GM12878 (cell line): ENCODE measurements around the gene PAF1. TPM values are rescaled to one million over a fixed set of nuclear protein-coding genes. Genes with fewer than 3 reads are reported as not detected.

Experiments
- BACH1 ChIP-seq: fragments of 450-650 bp; IDR thresholded peaks from 2 replicates; pipeline ENCODE4 v1.6.1; 2017; ENCODE audit warnings: mild to moderate bottlenecking, borderline replicate concordance
- CBFB ChIP-seq: IDR thresholded peaks from 2 replicates; pipeline ENCODE4 v1.6.1; 2016; ENCODE audit warnings: antibody characterized with exemption, low read depth
- CEBPB ChIP-seq, 2 experiments: fragments of 150-350 bp in 1 of 2; IDR thresholded peaks; 2 replicates each; pipeline ENCODE4 v1.6.1; 2012 to 2014; ENCODE audit warnings: low read depth in 2 of 2, low read length in 2 of 2, borderline replicate concordance in 1 of 2, inconsistent platforms in 1 of 2
- CEBPZ ChIP-seq: fragments of 150-350 bp; IDR thresholded peaks from 2 replicates; pipeline ENCODE4 v1.6.1; 2016; ENCODE audit warnings: low read depth, low read length
- CREB1 ChIP-seq: IDR thresholded peaks from 2 replicates; pipeline ENCODE4 v1.6.1; 2012; ENCODE audit warnings: low read depth, mild to moderate bottlenecking, inconsistent platforms
- ETV6 ChIP-seq, 2 experiments: fragments of 450-650 bp in 1 of 2; IDR thresholded peaks in 1 of 2; conservative IDR thresholded peaks in 1 of 2; 2 replicates each; pipeline ENCODE4 v1.6.1; 2014; ENCODE audit warnings: antibody characterized with exemption in 1 of 2, borderline replicate concordance in 1 of 2, low read depth in 1 of 2, mild to moderate bottlenecking in 1 of 2, moderate library complexity in 1 of 2
- HDGF ChIP-seq: fragments of 450-650 bp; IDR thresholded peaks from 2 replicates; pipeline ENCODE4 v1.6.1; 2016; ENCODE audit warnings: antibody characterized with exemption
- IRF5 ChIP-seq: fragments of 450-650 bp; IDR thresholded peaks from 2 replicates; pipeline ENCODE4 v1.6.1; 2017; ENCODE audit warnings: borderline replicate concordance
- JUNB ChIP-seq: IDR thresholded peaks from 2 replicates; pipeline ENCODE4 v1.6.1; 2016; ENCODE audit warnings: antibody characterized with exemption, mild to moderate bottlenecking
- MTA3 ChIP-seq: IDR thresholded peaks from 2 replicates; pipeline ENCODE4 v1.6.1; 2012; ENCODE audit warnings: low read length, inconsistent platforms, borderline replicate concordance
- RAD21 ChIP-seq: IDR thresholded peaks from 2 replicates; pipeline ENCODE4 v1.6.1; 2011; ENCODE audit warnings: mild to moderate bottlenecking, low read depth, low read length, moderate library complexity; ENCODE audit not compliant: insufficient read depth
- SPI1 ChIP-seq: IDR thresholded peaks from 2 replicates; pipeline ENCODE4 v1.6.1; 2011; ENCODE audit warnings: low read depth, mild to moderate bottlenecking, low read length, moderate library complexity, borderline replicate concordance; ENCODE audit not compliant: insufficient read depth
- TAF1 ChIP-seq: IDR thresholded peaks from 2 replicates; pipeline ENCODE4 v1.6.1; 2011; ENCODE audit warnings: mild to moderate bottlenecking, low read depth, low read length, borderline replicate concordance
- USF1 ChIP-seq: IDR thresholded peaks from 2 replicates; pipeline ENCODE4 v1.6.1; 2011; ENCODE audit warnings: borderline replicate concordance, low read depth, mild to moderate bottlenecking, moderate library complexity, mixed read lengths, low read length; ENCODE audit not compliant: insufficient read depth; ENCODE audit errors: extremely low read length
- ZBTB40 ChIP-seq: fragments of 450-650 bp; IDR thresholded peaks from 2 replicates; pipeline ENCODE4 v1.6.1; 2016; ENCODE audit warnings: mild to moderate bottlenecking, moderate library complexity, borderline replicate concordance
- ZNF622 ChIP-seq: fragments of 450-650 bp; IDR thresholded peaks from 2 replicates; pipeline ENCODE4 v1.6.1; 2017; ENCODE audit warnings: mild to moderate bottlenecking, inconsistent platforms
- polyA plus RNA-seq, 11 experiments: library from polyadenylated mRNA; depleted of rRNA in 4 of 11; unstranded in 6 of 11; stranded (reverse) in 5 of 11; fragments of >200 nt; fragmentation: Nextera tagmentation in 4 of 11; fragmentation: Illumina TruSeq in 1 of 11; extraction: Ambion mirVana in 4 of 11; extraction: Trizol in 1 of 11; gene quantifications; 1 replicate in 1 of 11; 2 replicates in 10 of 11; pipeline versions ENCODE4 v1.2.1 to v1.2.3, GENCODE V29; 2011 to 2016; ENCODE audit warnings: inconsistent platforms in 2 of 11, missing spikeins in 2 of 11, low read depth in 1 of 11
- total RNA-seq, 4 experiments: library from RNA; depleted of rRNA in 3 of 4; stranded (reverse); fragments of >200 nt in 3 of 4; fragmentation: Illumina TruSeq in 1 of 4; extraction: Trizol in 1 of 4; gene quantifications; 2 replicates each; pipeline versions ENCODE4 v1.2.1 to v1.2.3, GENCODE V29; 2013 to 2021

Gene PAF1
- total and polyA plus RNA-seq, 10 of the 15 experiments (the other 5 are each of a cell fraction or from before 2014, with no cell fraction given): 1.7 to 45.8 (median 39.6) TPM

GRCh38 chr19:39401549-39402345, 10.8 kb upstream of the PAF1 start (continued):
- TF ChIP-seq SPI1 (no peak), ZBTB40 (peak; percentile 38; the same call in 1 of the 2 replicates), CREB1 (no peak), HDGF (no peak), IRF5 (peak; percentile 63; the same call in 1 of the 2 replicates), TAF1 (peak; percentile 59; the same call in 1 of the 2 replicates), RAD21 (no peak), JUNB (no peak; the same call in 1 of the 2 replicates), CEBPZ (no peak), BACH1 (peak; percentile 79), CEBPB (IDR thresholded peaks at IDR 0.05; ENCODE audit: borderline replicate concordance in 1 of 2, low read depth in 2 of 2, low read length in 2 of 2) (no peak), USF1 (no peak), ETV6 (conservative IDR thresholded peaks at IDR 0.05 in 1 of 2, IDR thresholded peaks at IDR 0.05 in 1 of 2; ENCODE audit: borderline replicate concordance in 1 of 2, low read depth in 1 of 2) (no peak; a peak in 1 of 4 replicates), MTA3 (no peak), CBFB (no peak; the same call in 1 of the 2 replicates), ZNF622 (no peak)
